HS-27A (cell line): ENCODE measurements around the gene CTBP1.

ENCODE experiments used
- DNase-seq: peaks from one replicate; pipeline ENCODE4 v3.0.0-alpha.2; 2012; ENCODE audit warnings: low read depth, missing footprints

Gene CTBP1

DNA sequence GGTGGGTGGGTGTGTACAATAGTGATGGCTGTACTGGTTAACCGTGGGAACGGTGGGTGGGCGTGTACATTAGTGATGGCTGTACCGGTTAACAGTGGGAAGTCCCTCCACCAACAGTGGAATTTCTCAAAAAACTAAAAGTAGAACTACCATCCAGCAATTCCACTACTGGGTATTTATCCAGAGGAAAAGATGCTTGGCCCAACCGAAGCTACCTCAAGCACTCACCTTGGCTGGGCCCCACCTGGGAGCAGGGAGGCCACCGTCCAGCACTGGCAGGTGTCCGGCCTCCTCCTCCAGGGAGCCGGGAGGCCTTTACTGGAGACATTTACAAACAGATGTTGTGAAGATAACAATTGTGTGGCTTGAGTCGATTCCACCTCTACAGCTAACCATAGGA, 34.8 kb upstream of the CTBP1 start:
- no peak for DNase-seq

DNA sequence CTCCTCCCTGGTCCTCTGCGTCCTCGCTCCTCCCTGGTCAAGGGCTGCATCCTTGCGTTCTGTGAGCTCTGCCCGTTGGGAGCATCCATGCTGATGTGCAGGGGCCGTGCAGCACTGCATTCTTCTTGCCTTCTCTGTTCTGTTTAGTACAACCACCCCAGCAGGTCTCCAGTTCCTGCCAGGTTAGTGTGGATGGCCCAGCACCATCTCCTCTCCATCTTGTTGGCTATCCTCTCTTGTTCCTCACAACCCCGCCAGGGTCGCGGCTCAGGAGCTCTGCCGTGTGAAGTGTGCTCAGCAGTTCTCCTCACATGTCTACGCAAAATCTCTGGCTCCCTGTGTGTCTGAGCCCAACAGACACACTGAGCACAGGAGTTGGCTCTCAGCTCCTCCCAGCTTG, 30.3 kb upstream of the CTBP1 start:
- no peak for DNase-seq

GRCh38 chr4:1277667-1278665, 29.0 kb upstream of the CTBP1 start:
- no peak for DNase-seq

GRCh38 chr4:1276984-1277383, 28.1 kb upstream of the CTBP1 start:
- DNase-seq, result no peak

DNA sequence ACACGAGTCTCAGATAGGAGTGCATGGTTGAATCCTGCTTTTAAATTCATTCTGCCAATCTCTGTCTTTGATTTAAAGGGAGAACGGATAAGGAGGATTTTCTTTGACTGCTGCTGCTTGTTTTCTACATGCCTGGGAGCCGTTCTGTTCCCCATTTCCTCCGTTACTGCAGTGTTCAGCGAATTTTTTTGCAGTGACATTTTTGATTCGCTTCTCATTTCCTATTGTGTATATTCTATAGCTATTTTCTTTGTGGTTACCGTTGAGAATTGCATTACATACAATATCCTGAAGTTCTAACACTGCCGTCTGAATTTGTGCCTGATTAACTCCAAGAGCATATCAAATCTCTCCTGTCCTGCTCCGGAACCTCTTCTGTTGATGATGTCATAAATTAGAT, 25.9 kb upstream of the CTBP1 start:
- DNase-seq, result no peak

DNA sequence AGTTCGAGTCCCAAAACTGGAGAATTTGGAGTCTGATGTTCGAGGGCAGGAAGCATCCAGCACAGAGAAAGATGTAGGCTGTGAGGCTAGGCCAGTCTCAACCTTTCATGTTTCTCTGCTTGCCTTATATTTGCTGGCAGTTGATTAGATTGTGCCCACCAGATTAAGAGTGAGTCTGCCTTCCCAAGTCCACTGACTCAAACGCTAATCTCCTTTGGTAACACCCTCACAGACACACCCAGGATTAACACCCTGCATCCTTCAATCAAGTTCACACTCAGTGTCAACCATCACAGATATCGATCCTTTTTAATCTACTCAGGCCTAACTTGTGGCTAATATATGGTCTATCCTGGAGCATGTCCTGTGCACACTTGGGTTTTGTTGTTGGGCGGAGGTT, 22.8 kb upstream of the CTBP1 start:
- no peak for DNase-seq

DNA sequence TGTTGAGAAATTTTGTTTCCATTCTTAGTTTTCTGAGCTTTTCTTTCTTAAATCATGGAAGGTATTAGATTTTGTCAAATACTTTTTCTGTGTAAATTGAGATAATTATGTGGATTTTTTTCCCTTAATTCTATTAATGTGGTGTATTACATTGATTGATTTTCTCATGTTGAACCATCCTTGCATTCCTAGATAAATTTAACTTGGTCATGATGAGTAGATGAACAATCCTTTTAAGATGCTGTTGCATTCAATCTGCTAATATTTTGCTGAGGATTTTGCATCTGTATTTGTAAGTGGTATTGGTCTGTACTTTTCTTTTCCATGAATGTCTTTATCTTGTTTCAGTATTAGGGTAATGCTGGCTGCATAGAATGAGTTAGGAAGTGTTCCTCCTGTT, 20.3 kb upstream of the CTBP1 start:
- no peak for DNase-seq

DNA sequence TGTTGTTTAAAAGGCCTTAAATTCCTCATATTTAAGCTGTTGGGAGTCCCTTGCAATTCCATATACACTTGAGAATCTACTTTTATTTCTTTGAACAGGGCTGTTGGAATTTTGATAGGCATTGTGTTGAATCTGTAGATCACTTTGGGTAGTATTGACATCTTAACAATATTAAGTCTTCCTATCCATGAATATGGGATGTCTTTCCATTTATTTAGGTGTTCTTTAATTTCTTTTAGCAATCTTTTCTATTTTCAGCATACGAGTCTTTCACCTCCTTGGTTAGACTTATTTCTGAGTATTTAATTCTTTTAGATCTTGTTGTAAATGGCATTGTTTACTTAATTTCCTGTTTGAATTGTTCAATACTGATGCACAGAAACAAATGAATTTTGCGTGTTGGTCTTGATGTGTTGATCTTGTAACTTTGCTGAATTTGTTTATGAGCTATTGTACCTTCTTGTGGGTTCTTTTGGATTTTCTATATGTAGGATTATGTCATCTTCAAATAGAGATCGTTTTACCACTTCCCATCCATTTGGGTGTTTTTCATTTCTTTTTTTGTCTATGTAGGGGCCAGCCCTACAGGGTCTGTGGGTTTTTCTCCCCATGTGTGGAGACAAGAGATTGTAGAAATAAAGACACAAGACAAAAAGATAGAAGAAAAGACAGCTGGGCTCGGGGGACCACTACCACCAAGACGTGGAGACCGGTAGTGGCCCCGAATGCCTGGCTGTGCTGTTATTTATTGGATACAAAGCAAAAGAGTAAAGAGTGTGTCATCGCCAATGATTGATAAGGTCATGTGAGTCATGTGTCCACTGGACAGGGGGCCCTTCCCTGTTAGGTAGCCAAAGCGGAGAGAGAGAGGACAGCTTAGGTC, 18.2 kb upstream of the CTBP1 start:
- DNase-seq, result no peak

DNA sequence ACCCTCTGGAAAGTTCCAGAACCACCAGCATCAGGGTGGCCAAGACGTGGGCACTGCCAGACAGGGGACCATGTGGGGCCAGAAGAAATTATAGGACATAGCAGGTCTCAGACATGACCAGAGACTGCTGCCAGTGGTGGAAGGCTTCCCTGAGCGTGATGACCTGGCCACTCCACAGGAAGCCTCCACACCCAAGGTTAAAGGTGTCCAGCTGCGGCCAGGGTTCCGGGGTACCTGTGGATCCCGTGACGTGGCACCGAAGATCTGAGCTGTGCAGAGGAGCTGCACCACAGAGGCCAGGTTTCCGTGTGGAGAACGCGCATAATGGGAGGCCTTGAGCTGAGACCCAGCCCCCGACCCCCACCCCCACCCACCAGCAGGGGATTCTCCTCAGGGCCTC, 16.4 kb upstream of the CTBP1 start:
- DNase-seq, result no peak

- no peak for DNase-seq
These were observed 16.0 kb upstream of the CTBP1 start for GRCh38 chr4:1264942-1265341.

- DNase-seq, result no peak
These were observed 12.4 kb upstream of the CTBP1 start for GRCh38 chr4:1261107-1261928.

DNA sequence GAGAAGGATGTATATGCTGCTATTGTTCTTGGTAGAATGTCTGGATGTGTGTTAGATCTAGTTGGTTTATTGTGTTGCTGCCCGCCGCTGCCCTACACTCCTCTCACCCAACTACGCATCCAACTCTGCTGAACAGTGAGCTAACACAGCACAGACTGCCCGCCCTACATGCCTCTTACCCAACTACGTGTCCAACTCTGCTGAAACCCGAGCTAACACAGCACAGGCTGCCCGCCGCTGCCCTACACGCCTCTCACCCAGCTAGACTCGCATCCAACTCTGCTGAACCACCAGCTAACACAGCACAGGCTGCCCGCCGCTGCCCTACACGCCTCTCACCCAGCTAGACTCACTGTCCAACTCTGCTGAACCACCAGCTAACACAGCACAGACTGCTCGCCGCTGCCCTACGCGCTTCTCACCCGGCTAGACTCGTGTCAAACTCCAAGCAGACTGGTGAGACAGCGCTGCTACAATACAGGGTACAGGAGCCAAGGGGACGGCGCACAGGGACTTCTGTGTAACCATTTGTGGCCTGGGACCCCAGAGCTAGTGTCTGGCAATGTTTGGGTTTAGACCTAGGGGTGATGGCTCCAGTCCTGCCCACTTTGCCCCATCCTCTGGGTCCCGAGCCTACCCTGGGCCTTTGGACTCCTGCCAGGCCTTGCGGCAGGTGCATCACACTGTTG, 11.6 kb upstream of the CTBP1 start:
- no peak for DNase-seq

DNA sequence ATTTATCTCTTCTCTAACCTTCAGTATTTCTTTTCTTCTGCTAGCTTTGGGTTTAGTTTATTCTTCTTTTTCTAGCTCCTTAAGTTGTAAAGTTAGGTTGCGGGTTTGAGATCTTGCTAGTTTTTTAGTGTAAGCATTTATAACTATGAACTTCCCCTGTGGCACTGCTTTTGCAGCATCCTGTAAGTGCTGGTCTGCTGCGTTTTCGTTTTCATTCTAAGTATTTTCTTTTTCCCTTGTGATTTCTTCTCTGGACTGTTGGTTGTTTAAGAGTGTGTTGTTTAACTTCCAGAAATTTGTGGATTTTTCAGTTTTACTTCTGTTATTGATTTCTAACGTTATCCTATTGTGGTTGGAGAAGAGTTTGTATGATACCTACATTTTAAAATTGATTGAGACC, 11.0 kb upstream of the CTBP1 start:
- DNase-seq, result no peak

GRCh38 chr4:1258457-1258856, 9.5 kb upstream of the CTBP1 start:
- no peak for DNase-seq

GRCh38 chr4:1255699-1256098, 6.8 kb upstream of the CTBP1 start:
- no peak for DNase-seq

- DNase-seq, result no peak
These were observed 6.2 kb upstream of the CTBP1 start for GRCh38 chr4:1255151-1255550.

- DNase-seq, result no peak
These were observed 4.9 kb upstream of the CTBP1 start for GRCh38 chr4:1253831-1254230.

DNA sequence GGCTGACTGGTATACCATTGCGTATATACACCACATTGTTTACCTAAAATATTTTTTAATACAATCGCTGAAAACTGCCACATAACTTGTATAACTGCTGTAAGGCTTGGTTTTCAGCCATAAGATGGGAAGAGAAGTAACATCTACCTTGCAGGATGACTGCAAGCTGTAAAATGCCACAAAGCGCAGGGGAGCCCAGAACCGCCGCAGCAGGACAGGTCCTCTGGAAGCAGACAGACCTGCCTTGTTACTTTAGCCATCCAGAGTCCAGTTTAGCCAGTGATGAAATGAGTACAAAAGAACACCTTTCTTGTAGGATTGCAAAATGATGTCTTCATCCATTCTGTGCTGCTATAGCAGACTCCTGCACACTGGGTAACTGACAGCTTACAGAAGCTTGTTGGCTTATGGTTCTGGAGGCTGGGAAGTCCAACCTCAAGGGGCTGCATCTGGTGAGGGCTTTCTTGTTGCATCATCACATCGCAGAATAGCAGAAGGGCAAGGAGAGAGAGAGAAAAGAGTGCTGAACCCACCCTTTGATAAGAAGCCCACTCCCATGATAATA, 4.1 kb upstream of the CTBP1 start:
- DNase-seq, result no peak

DNA sequence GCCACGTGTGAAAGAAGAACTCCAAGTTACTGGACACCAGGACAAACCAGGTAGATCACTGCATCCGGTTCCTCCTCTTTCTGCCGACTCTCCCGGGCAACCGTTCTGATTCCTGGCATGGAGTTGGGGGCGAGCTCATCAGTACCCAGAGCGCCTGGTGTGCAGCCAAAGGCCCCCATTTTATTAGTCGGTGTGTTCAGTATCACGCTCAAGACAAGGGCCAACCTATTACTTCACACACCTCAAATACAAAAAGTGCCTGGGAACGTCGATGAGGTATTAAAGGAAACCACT, 2.8 kb upstream of the CTBP1 start:
- DNase-seq, result no peak

- no peak for DNase-seq
These were observed 2.2 kb upstream of the CTBP1 start for GRCh38 chr4:1250921-1251772.

DNA sequence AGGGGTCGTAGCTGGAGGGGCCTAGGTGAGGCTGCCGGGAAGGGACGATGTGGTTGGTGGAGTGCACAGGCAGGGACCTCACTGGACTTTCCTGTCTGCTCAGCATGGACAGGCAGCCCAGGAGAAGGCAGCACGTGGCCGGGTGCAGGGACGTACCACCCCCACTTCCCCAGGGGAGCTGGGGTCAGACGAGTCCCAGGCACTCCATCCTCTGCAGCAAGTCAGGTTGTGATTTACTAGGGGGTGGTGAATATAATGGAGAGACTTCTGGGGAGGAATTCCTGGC, 1.5 kb upstream of the CTBP1 start:
- DNase-seq, result no peak
